Liver (tissue), 9 donors: ENCODE measurements around the gene TMEM132E. TPM values are rescaled to one million over a fixed set of nuclear protein-coding genes. Genes with fewer than 3 reads are reported as not detected.

Experiments used
- DNase-seq: peaks from one replicate; pipeline ENCODE4 v3.0.0-alpha.2; 2017; ENCODE audit warnings: low spot score
- H3K27ac ChIP-seq, 2 donors: one replicate each; pipeline ENCODE4 v1.7.0; 2013; ENCODE audit warnings: inconsistent platforms in 2 of 2, low read length in 2 of 2, control low read depth in 1 of 2, low read depth in 1 of 2, mild to moderate bottlenecking in 1 of 2
- H3K27me3 ChIP-seq, 4 donors: one replicate each; pipeline versions ENCODE4 v1.6.1 to v1.7.0; 2013; ENCODE audit warnings: low read length in 3 of 4, inconsistent platforms in 1 of 4, mild to moderate bottlenecking in 1 of 4, moderate library complexity in 1 of 4; ENCODE audit not compliant: control insufficient read depth in 4 of 4, insufficient read depth in 4 of 4
- H3K36me3 ChIP-seq, 4 donors: one replicate each; pipeline versions ENCODE4 v1.6.1 to v1.7.0; 2013; ENCODE audit warnings: low read length in 3 of 4, mild to moderate bottlenecking in 3 of 4, low read depth in 1 of 4, moderate library complexity in 1 of 4; ENCODE audit not compliant: control insufficient read depth in 4 of 4, insufficient read depth in 3 of 4
- H3K4me1 ChIP-seq, 4 donors: one replicate each; pipeline versions ENCODE4 v1.6.1 to v1.7.0; 2013; ENCODE audit warnings: low read length in 3 of 4, mild to moderate bottlenecking in 3 of 4, moderate library complexity in 1 of 4; ENCODE audit not compliant: control insufficient read depth in 4 of 4, insufficient read depth in 4 of 4
- H3K4me3 ChIP-seq, 3 donors: one replicate each; pipeline versions ENCODE4 v1.6.1 to v1.7.0; 2013; ENCODE audit warnings: low read length in 3 of 3, control low read depth in 1 of 3, low read depth in 1 of 3, mild to moderate bottlenecking in 1 of 3
- H3K9ac ChIP-seq, 2 donors: one replicate each; pipeline ENCODE4 v1.7.0; 2013; ENCODE audit warnings: low read length in 2 of 2, mild to moderate bottlenecking in 2 of 2, moderate library complexity in 2 of 2, control low read depth in 1 of 2, low read depth in 1 of 2
- H3K9me3 ChIP-seq, 4 donors: one replicate each; pipeline versions ENCODE4 v1.6.1 to v1.7.0; 2013; ENCODE audit warnings: low read length in 3 of 4; ENCODE audit not compliant: control insufficient read depth in 4 of 4
- ATF3 ChIP-seq: IDR thresholded peaks from 2 replicates; pipeline ENCODE4 v1.6.1; 2016; ENCODE audit warnings: antibody characterized with exemption
- CTCF ChIP-seq: fragments of 150-350 bp; IDR thresholded peaks from 2 replicates; pipeline ENCODE4 v1.5.1; 2017; ENCODE audit warnings: improper control_type of control experiment, low read depth, low read length; ENCODE audit not compliant: missing input control
- EGR1 ChIP-seq, 2 donors: IDR thresholded peaks; 2 replicates each; pipeline ENCODE4 v1.6.1; 2016 to 2018; ENCODE audit warnings: antibody characterized with exemption in 2 of 2, low read depth in 2 of 2
- HNF4G ChIP-seq: IDR thresholded peaks from 2 replicates; pipeline ENCODE4 v1.6.1; 2016; ENCODE audit warnings: antibody characterized with exemption
- NR2F2 ChIP-seq: IDR thresholded peaks from 2 replicates; pipeline ENCODE4 v1.6.1; 2016; ENCODE audit warnings: antibody characterized with exemption
- RAD21 ChIP-seq, 2 donors: IDR thresholded peaks; 2 replicates each; pipeline ENCODE4 v1.6.1; 2016; ENCODE audit warnings: antibody characterized with exemption in 2 of 2, mild to moderate bottlenecking in 2 of 2
- REST ChIP-seq: IDR thresholded peaks from 2 replicates; pipeline ENCODE4 v1.6.1; 2016; ENCODE audit warnings: antibody characterized with exemption, mild to moderate bottlenecking
- RXRA ChIP-seq, 2 donors: IDR thresholded peaks; 2 replicates each; pipeline ENCODE4 v1.6.1; 2017 to 2018; ENCODE audit warnings: antibody characterized with exemption in 2 of 2, mild to moderate bottlenecking in 1 of 2
- SP1 ChIP-seq: IDR thresholded peaks from 2 replicates; pipeline ENCODE4 v1.6.1; 2018; ENCODE audit warnings: antibody characterized with exemption, mild to moderate bottlenecking
- TAF1 ChIP-seq: conservative IDR thresholded peaks from 2 replicates; pipeline ENCODE4 v1.6.1; 2016; ENCODE audit warnings: antibody characterized with exemption, mild to moderate bottlenecking
- YY1 ChIP-seq: IDR thresholded peaks from 2 replicates; pipeline ENCODE4 v1.6.1; 2016; ENCODE audit warnings: antibody characterized with exemption, mild to moderate bottlenecking
- WGBS: extraction: QIAGEN DNeasy Blood & Tissue Kit; methylation state at CpG from one replicate; pipeline ENCODE4 v1.1.7; 2013; 5-methylcytosine and 5-hydroxymethylcytosine counted together
- polyA plus RNA-seq, 2 donors: library from polyadenylated mRNA; stranded (reverse) in 1 of 2; unstranded in 1 of 2; fragments of 200-250 nt in 1 of 2; fragments of >200 nt in 1 of 2; fragmentation: Nextera tagmentation in 1 of 2; extraction: Ambion mirVana in 1 of 2; gene quantifications; one replicate each; pipeline versions ENCODE4 v1.2.1 to v1.2.3, GENCODE V29; 2013 to 2015
- total RNA-seq, 2 donors: library from RNA; depleted of rRNA; stranded (reverse); fragments of >200 nt; gene quantifications; one replicate each; pipeline ENCODE4 v1.2.3, GENCODE V29; 2014
- donor health status: healthy.
- donor health status: healthy.
- donor health status: healthy.
- donor health status: healthy.
- donor health status: healthy.

Gene TMEM132E
- total and polyA plus RNA-seq, 4 donors = 0.25 to 1.2 (median 0.46) TPM; not detected in 1

GRCh38 chr17:34637041-34637547, 57.7 kb downstream of the TMEM132E start (continued):
- no peak for TF ChIP-seq ATF3
- TF ChIP-seq TAF1 = no peak

GRCh38 chr17:34637548-34638525, 58.5 kb downstream of the TMEM132E start:
- peak overlapping the region in 1 of 3 donors; percentile 21 for H3K4me3 ChIP-seq
- WGBS = 24% methylated on average over 73 of the region's 73 CpGs

More at GRCh38 chr17:34637548-34638525, 58.5 kb downstream of the TMEM132E start:
- TF ChIP-seq CTCF = peak; percentile 86
- no peak for TF ChIP-seq EGR1 (IDR thresholded peaks at IDR 0.05; ENCODE audit: low read depth in 2 of 2)
- TF ChIP-seq HNF4G = no peak
- TF ChIP-seq YY1 = no peak
- no peak for TF ChIP-seq REST
- peak; percentile 75 to 84 for TF ChIP-seq RAD21 (IDR thresholded peaks at IDR 0.05)
- no peak for TF ChIP-seq NR2F2
- no peak for TF ChIP-seq RXRA (IDR thresholded peaks at IDR 0.05)
- TF ChIP-seq SP1 = no peak
- no peaks in the 10 kb centered on the region for H3K9me3 ChIP-seq
- peak; percentile 78 for DNase-seq
- no peak overlapping the region for H3K9ac ChIP-seq
- no peaks in the 10 kb centered on the region for H3K27me3 ChIP-seq
- H3K27ac ChIP-seq = no peak overlapping the region
- peaks cover 0 to 8% (median 2%) of the 10 kb centered on the region in 4 donors for H3K4me1 ChIP-seq
- H3K36me3 ChIP-seq = no peaks in the 10 kb centered on the region
